Retinal pigment epithelial cell (primary cell): ENCODE data around the gene BBOX1.
A peak's percentile ranks its signal among the peaks of the same experiment; 100 is the strongest.

Experiments
- DNase-seq: peaks from one replicate; pipeline ENCODE4 v3.0.0-alpha.2; 2010; ENCODE audit warnings: low read depth
- H3K4me3 ChIP-seq: 2 replicates; pipeline ENCODE4 v1.5.1; 2011; ENCODE audit warnings: mild to moderate bottlenecking, low read length, control low read depth, moderate library complexity
- TF ChIP-seq, protein P1 (sequence below): conservative IDR thresholded peaks from 2 replicates; pipeline ENCODE4 v1.5.1; 2011; ENCODE audit warnings: low read depth, low read length, control low read depth, inconsistent platforms

The BBOX1 gene

GRCh38 chr11:27046956-27047355 is 6.3 kb downstream of the BBOX1 start:
- TF ChIP-seq, protein P1, sequence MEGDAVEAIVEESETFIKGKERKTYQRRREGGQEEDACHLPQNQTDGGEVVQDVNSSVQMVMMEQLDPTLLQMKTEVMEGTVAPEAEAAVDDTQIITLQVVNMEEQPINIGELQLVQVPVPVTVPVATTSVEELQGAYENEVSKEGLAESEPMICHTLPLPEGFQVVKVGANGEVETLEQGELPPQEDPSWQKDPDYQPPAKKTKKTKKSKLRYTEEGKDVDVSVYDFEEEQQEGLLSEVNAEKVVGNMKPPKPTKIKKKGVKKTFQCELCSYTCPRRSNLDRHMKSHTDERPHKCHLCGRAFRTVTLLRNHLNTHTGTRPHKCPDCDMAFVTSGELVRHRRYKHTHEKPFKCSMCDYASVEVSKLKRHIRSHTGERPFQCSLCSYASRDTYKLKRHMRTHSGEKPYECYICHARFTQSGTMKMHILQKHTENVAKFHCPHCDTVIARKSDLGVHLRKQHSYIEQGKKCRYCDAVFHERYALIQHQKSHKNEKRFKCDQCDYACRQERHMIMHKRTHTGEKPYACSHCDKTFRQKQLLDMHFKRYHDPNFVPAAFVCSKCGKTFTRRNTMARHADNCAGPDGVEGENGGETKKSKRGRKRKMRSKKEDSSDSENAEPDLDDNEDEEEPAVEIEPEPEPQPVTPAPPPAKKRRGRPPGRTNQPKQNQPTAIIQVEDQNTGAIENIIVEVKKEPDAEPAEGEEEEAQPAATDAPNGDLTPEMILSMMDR, result no peak
- H3K4me3 ChIP-seq, result no peak overlapping the region
- no peak for DNase-seq

GRCh38 chr11:27052668-27053067 is 12.1 kb downstream of the BBOX1 start:
- TF ChIP-seq, protein P1, result no peak
- H3K4me3 ChIP-seq, result no peak overlapping the region
- no peak for DNase-seq

DNA sequence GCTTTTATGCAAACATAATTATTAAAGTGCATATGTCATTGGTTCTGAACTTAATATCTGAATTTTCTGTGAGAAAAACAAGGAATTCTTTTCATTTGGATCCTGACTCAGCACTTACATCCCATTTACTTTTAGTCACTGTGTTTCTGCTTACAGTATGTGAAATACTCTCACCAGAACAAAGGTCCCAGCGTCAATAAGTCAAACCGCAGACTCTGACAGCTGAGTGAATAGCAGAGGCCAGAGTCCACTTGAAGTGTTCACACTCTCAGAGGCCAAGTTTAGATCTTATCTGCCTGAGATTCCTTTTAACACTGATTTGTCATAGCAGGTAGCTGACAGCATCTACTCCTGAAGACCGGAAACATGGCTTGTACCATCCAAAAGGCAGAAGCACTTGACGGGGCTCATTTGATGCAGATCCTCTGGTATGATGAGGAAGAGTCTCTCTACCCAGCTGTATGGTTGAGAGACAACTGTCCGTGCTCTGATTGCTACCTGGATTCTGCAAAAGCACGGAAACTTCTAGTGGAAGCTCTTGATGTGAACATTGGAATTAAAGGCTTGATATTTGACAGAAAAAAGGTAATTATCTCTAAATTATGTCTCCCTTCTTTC is 14.6 kb downstream of the BBOX1 start:
- TF ChIP-seq, protein P1, result no peak
- peak; percentile 37 for DNase-seq
- H3K4me3 ChIP-seq, result no peak overlapping the region

- H3K4me3 ChIP-seq, result no peak overlapping the region
- no peak for DNase-seq
- TF ChIP-seq, protein P1, result no peak
Measured at GRCh38 chr11:27057091-27057780, 16.6 kb downstream of the BBOX1 start.

- H3K4me3 ChIP-seq, result no peak overlapping the region
- no peak for DNase-seq
- TF ChIP-seq, protein P1, result no peak
Measured at GRCh38 chr11:27058456-27058855, 17.8 kb downstream of the BBOX1 start.

DNA sequence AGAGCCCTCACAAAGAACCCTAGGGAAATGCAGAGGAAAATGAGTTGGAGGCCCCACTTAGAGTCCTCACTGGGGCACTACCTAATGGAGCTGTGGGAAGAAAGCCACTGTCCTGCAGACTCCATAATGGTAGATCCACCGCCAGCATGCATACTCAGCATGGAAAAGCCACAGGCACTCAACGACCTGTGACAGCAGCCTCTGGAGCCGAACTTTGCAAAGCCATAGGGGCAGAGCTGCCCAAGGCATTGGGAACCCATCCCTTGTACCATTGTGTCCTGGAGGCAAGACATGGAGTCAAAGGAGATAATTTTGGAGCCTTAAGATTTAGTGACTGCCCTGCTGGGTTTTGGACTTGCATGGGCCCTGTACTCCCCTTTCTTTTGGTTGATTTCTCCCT is 18.8 kb downstream of the BBOX1 start:
- no peak overlapping the region for H3K4me3 ChIP-seq
- no peak for DNase-seq
- TF ChIP-seq, protein P1, result no peak

DNA sequence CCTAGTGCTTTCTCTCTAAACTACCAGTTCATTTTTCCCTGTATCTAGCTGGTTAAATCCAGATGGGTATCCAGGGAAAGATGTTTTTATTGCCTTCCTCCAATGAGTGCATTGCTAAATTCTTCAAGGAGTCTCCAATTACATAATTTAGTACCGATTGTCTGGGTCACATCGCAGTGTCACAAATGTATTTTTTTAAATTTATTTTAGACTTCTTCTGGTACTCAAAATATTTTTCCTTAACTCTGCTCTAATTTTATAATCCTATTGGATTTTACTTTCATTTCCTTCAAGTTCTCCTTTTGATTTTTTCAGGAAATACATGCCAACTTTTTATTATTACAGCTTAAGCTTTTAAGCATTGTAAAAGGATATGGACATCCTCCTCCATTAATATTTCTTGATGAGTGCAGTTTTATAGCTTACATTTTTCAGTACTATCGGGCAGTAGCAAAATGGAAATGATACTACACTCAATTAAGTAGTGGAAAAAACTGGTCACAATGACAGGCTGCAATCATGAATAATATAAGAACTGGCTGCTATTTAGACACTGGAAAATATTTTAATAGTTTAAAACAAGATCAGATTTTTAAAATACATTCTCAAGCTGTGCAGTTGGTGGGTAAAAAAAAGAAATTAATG is 20.3 kb downstream of the BBOX1 start:
- TF ChIP-seq, protein P1, result no peak
- DNase-seq, result no peak
- no peak overlapping the region for H3K4me3 ChIP-seq
